ENCODE data around the gene TUBG1. TPM values are rescaled to one million over a fixed set of nuclear protein-coding genes. Genes with fewer than 3 reads are reported as not detected.

TUBG1 gene
- total and polyA plus RNA-seq, 4 donors: 12.5 to 51.1 (median 27.1) TPM

DNA sequence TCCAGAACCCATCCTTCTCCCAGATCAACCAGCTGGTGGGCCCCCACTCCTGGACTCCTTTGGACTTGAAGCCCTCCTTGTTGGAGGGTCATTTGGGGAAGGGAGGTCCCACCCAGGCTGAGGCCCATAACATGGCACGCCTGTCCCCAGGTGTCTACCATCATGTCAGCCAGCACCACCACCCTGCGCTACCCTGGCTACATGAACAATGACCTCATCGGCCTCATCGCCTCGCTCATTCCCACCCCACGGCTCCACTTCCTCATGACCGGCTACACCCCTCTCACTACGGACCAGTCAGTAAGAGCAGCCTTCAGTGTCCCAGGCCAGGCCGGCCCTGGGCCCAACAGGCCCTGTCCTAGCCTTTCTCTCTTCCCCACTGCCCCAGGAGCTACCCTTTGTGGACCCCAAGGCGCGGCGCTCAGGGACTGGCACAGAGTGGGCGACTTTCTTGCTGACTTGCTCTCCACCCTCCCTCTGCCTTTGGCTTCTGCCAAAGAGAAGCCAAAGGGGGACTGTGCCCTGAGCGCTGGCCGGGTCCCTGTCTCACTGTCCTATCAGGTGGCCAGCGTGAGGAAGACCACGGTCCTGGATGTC, 4.3 kb downstream of the TUBG1 start:
- H3K9me3 ChIP-seq (ENCODE audit: control insufficient read depth in 4 of 4, low read length in 3 of 4): no peaks in the 10 kb centered on the region
- peaks cover 8 to 34% (median 21%) of the 10 kb centered on the region in 4 donors for H3K36me3 ChIP-seq (ENCODE audit: control insufficient read depth in 4 of 4, insufficient read depth in 3 of 4, low read depth in 1 of 4, low read length in 3 of 4)
- H3K4me1 ChIP-seq (ENCODE audit: control insufficient read depth in 4 of 4, insufficient read depth in 4 of 4, low read length in 3 of 4): peaks cover 0 to 20% (median 11%) of the 10 kb centered on the region in 4 donors
- DNase-seq (ENCODE audit: low spot score): no peak
- H3K9ac ChIP-seq (ENCODE audit: low read depth in 1 of 2, low read length in 2 of 2): no peak overlapping the region
- TF ChIP-seq, protein P1, sequence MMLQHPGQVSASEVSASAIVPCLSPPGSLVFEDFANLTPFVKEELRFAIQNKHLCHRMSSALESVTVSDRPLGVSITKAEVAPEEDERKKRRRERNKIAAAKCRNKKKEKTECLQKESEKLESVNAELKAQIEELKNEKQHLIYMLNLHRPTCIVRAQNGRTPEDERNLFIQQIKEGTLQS (IDR thresholded peaks at IDR 0.05): no peak
- TF ChIP-seq JUND (IDR thresholded peaks at IDR 0.05): no peak
- TF ChIP-seq, protein P2, sequence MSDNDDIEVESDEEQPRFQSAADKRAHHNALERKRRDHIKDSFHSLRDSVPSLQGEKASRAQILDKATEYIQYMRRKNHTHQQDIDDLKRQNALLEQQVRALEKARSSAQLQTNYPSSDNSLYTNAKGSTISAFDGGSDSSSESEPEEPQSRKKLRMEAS (IDR thresholded peaks at IDR 0.05): no peak
- TF ChIP-seq FOXA2 (IDR thresholded peaks at IDR 0.05): no peak
- TF ChIP-seq EGR1 (IDR thresholded peaks at IDR 0.05; ENCODE audit: low read depth in 2 of 2): no peak
- no peak for TF ChIP-seq TAF1 (conservative IDR thresholded peaks at IDR 0.05)
- TF ChIP-seq YY1 (IDR thresholded peaks at IDR 0.05): no peak
- no peak for TF ChIP-seq GABPA (IDR thresholded peaks at IDR 0.05 in 1 of 2, conservative IDR thresholded peaks at IDR 0.05 in 1 of 2)
- TF ChIP-seq, protein P3, sequence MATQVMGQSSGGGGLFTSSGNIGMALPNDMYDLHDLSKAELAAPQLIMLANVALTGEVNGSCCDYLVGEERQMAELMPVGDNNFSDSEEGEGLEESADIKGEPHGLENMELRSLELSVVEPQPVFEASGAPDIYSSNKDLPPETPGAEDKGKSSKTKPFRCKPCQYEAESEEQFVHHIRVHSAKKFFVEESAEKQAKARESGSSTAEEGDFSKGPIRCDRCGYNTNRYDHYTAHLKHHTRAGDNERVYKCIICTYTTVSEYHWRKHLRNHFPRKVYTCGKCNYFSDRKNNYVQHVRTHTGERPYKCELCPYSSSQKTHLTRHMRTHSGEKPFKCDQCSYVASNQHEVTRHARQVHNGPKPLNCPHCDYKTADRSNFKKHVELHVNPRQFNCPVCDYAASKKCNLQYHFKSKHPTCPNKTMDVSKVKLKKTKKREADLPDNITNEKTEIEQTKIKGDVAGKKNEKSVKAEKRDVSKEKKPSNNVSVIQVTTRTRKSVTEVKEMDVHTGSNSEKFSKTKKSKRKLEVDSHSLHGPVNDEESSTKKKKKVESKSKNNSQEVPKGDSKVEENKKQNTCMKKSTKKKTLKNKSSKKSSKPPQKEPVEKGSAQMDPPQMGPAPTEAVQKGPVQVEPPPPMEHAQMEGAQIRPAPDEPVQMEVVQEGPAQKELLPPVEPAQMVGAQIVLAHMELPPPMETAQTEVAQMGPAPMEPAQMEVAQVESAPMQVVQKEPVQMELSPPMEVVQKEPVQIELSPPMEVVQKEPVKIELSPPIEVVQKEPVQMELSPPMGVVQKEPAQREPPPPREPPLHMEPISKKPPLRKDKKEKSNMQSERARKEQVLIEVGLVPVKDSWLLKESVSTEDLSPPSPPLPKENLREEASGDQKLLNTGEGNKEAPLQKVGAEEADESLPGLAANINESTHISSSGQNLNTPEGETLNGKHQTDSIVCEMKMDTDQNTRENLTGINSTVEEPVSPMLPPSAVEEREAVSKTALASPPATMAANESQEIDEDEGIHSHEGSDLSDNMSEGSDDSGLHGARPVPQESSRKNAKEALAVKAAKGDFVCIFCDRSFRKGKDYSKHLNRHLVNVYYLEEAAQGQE (IDR thresholded peaks at IDR 0.05): no peak
- TF ChIP-seq RXRA (IDR thresholded peaks at IDR 0.05): no peak
- TF ChIP-seq FOXA1 (IDR thresholded peaks at IDR 0.05): no peak
- no peak for TF ChIP-seq HNF4G (IDR thresholded peaks at IDR 0.05)
- TF ChIP-seq RAD21 (IDR thresholded peaks at IDR 0.05): no peak
- TF ChIP-seq, protein P4, sequence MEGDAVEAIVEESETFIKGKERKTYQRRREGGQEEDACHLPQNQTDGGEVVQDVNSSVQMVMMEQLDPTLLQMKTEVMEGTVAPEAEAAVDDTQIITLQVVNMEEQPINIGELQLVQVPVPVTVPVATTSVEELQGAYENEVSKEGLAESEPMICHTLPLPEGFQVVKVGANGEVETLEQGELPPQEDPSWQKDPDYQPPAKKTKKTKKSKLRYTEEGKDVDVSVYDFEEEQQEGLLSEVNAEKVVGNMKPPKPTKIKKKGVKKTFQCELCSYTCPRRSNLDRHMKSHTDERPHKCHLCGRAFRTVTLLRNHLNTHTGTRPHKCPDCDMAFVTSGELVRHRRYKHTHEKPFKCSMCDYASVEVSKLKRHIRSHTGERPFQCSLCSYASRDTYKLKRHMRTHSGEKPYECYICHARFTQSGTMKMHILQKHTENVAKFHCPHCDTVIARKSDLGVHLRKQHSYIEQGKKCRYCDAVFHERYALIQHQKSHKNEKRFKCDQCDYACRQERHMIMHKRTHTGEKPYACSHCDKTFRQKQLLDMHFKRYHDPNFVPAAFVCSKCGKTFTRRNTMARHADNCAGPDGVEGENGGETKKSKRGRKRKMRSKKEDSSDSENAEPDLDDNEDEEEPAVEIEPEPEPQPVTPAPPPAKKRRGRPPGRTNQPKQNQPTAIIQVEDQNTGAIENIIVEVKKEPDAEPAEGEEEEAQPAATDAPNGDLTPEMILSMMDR (IDR thresholded peaks at IDR 0.05; ENCODE audit: low read depth, low read length, missing input control): no peak
- TF ChIP-seq, protein P5, sequence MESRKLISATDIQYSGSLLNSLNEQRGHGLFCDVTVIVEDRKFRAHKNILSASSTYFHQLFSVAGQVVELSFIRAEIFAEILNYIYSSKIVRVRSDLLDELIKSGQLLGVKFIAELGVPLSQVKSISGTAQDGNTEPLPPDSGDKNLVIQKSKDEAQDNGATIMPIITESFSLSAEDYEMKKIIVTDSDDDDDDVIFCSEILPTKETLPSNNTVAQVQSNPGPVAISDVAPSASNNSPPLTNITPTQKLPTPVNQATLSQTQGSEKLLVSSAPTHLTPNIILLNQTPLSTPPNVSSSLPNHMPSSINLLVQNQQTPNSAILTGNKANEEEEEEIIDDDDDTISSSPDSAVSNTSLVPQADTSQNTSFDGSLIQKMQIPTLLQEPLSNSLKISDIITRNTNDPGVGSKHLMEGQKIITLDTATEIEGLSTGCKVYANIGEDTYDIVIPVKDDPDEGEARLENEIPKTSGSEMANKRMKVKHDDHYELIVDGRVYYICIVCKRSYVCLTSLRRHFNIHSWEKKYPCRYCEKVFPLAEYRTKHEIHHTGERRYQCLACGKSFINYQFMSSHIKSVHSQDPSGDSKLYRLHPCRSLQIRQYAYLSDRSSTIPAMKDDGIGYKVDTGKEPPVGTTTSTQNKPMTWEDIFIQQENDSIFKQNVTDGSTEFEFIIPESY (IDR thresholded peaks at IDR 0.05): no peak
- no peak for TF ChIP-seq SP1 (IDR thresholded peaks at IDR 0.05)
- WGBS: 96% methylated on average over 17 of the region's 17 CpGs
- H3K27ac ChIP-seq (ENCODE audit: low read depth in 1 of 2, low read length in 2 of 2): no peak overlapping the region
- H3K4me3 ChIP-seq (ENCODE audit: low read depth in 1 of 3, low read length in 3 of 3): no peak overlapping the region
- H3K27me3 ChIP-seq (ENCODE audit: control insufficient read depth in 4 of 4, insufficient read depth in 4 of 4, low read length in 3 of 4): no peaks in the 10 kb centered on the region

Data from liver (tissue), 9 donors.